ENCODE data around the gene TOMM40.
"Not testable (repeated sequence)": the region's sequence is repeated elsewhere in the genome, so short reads cannot be mapped to it uniquely, and the experiment has no call there.

TOMM40 gene

DNA sequence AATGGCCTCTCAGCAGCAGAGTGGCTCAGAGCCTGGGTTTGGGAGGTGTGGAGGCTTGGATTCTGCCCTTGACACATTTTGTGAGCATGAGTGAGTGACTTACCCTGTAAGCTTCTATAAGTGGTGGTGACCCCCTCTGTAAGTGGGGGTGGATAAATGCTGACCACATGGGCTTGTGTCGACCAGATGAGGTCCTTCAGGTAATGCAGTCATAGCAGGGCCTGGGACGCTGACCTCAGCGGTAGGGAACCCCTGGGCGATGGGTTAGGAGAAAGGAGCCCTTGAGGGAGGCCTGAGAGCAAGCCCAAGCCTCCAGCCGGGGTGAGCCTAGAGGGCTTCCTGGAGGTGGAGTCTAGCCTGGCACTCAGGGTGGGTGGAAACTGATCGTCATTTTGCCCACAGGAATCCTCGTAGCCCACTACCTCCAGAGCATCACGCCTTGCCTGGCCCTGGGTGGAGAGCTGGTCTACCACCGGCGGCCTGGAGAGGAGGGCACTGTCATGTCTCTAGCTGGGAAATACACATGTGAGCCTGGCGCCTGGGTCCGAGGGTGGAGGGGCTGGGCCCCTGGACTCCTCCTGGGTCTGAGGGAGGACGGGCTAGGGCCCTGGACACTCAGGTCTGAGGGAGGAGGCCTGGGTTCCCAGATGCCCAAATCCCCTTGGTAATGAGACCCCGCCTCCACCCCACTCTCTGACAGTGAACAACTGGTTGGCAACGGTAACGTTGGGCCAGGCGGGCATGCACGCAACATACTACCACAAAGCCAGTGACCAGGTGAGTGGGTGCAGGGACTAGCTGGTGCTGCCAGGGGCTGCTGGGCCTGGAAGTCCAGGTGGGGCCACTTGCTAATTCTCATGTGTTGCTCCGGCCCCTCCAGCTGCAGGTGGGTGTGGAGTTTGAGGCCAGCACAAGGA lies 9.5 kb downstream of the TOMM40 start:
- DNase-seq (ENCODE audit: low spot score) = no peak

DNA sequence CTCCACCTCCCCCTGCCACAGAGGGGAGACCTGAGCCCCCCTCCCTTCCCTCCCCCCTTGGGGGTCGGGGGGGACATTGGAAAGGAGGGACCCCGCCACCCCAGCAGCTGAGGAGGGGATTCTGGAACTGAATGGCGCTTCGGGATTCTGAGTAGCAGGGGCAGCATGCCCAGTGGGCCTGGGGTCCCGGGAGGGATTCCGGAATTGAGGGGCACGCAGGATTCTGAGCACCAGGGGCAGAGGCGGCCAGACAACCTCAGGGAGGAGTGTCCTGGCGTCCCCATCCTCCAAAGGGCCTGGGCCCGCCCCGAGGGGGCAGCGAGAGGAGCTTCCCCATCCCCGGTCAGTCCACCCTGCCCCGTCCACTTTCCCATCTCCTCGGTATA lies 12.2 kb downstream of the TOMM40 start:
- DNase-seq (ENCODE audit: low spot score) = no peak

- DNase-seq (ENCODE audit: low spot score) = peak; percentile 75
These were observed 12.8 kb downstream of the TOMM40 start for GRCh38 chr19:44903602-44904425.

- DNase-seq (ENCODE audit: low spot score) = no peak
These were observed 13.5 kb downstream of the TOMM40 start for GRCh38 chr19:44904426-44904994.

- peak; percentile 62 for DNase-seq (ENCODE audit: low spot score)
These were observed 14.5 kb downstream of the TOMM40 start, which contains the start of gene APOE for GRCh38 chr19:44905437-44906160. Gene APOE (plus strand): TSS chr19:44905796. CDS start chr19:44906625, 829 bp downstream.

- DNase-seq (ENCODE audit: low spot score) = no peak
These were observed 16.6 kb downstream of the TOMM40 start for GRCh38 chr19:44907613-44908012.

GRCh38 chr19:44908074-44908835 lies 17.2 kb downstream of the TOMM40 start:
- no peak for DNase-seq (ENCODE audit: low spot score)

- DNase-seq (ENCODE audit: low spot score) = no peak
These were observed 17.8 kb downstream of the TOMM40 start for GRCh38 chr19:44908836-44909261.

GRCh38 chr19:44909775-44910174 lies 18.7 kb downstream of the TOMM40 start:
- no peak for DNase-seq (ENCODE audit: low spot score)

- DNase-seq (ENCODE audit: low spot score) = not testable (repeated sequence)
These were observed 20.8 kb downstream of the TOMM40 start for GRCh38 chr19:44911896-44912295.

GRCh38 chr19:44912854-44913253 lies 21.8 kb downstream of the TOMM40 start:
- DNase-seq (ENCODE audit: low spot score) = no peak

DNA sequence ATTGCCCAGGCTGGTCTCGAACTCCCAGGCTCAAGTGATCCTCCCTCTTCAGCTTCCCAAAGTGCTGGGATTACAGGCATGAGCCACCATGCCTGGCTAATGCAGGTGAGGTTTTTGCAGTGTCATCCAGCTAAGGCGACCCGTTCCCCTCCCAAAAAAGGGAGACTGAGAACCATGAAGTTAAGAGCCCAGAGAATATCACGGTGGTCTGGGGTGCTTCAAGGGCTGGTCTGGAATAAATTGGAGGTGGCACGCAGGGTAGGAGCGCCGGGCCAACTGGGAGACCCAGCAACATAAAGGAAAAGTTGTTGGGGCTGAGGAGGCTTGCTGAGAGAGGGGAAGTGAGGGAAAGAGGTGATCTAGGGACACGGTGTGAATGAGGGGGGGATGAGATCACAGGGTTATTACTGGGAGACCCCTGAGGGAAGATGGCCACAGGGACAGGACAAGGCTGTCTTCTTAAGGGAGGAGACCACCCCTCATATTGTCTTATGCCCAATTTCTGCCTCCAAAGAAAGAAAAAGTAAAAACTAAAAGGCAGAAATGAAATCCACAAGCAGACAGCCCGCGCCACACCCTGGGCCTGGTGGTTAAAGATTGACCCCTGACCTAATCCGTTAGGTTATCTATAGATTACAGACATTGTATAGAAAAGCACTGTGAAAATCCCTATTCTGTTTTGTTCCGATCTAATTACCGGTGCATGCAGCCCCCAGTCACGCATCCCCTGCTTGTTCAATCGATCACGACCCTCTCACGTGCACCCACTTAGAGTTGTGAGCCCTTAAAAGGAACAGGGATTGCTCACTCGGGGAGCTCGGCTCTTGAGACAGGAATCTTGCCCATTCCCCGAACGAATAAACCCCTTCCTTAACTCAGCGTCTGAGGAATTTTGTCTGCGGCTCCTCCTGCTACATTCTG lies 22.7 kb downstream of the TOMM40 start:
- not testable (repeated sequence) for DNase-seq (ENCODE audit: low spot score)

GRCh38 chr19:44914433-44915206 lies 23.6 kb downstream of the TOMM40 start, which contains the start of gene APOC1:
Gene APOC1 (plus strand): TSS chr19:44914608. CDS start chr19:44914892, 284 bp downstream.
- peak; percentile 92 for DNase-seq (ENCODE audit: low spot score)

GRCh38 chr19:44924243-44924725 lies 33.2 kb downstream of the TOMM40 start:
- peak; percentile 58 for DNase-seq (ENCODE audit: low spot score)

GRCh38 chr19:44925114-44925891 lies 34.2 kb downstream of the TOMM40 start:
- DNase-seq (ENCODE audit: low spot score) = peak; percentile 53

DNA sequence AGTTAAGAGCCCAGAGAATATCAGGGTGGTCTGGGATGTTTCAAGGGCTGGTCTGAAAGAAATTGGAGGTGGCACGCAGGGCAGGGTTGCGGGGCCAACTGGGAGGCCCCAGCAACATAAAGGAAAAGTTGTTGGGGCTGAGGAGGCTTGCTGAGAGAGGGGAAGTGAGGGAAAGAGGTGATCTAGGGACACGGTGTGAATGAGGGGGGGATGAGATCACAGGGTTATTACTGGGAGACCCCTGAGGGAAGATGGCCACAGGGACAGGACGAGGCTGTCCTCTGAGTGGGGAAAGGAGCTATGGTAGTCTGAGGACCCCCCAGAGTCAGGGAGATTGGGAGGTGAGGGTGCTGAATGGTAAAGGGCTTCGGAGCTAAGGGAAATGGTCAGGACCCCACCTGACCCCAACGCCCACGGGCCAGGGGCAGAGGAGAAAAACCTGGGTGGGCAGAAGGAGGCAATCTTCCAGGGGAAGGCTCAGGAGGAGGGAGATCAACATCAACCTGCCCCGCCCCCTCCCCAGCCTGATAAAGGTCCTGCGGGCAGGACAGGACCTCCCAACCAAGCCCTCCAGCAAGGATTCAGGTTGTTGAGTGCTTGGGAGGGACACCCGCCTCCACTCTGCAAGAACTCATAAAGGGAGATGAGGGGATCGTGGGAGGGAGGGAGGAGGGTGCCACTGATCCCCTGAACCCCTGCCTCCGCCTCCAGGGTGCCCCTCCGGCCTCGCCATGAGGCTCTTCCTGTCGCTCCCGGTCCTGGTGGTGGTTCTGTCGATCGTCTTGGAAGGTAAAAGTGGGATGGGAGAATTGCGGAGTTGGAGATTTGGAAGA lies 35.4 kb downstream of the TOMM40 start:
- DNase-seq (ENCODE audit: low spot score) = not testable (repeated sequence)

- no peak for DNase-seq (ENCODE audit: low spot score)
These were observed 36.7 kb downstream of the TOMM40 start for GRCh38 chr19:44927746-44928145.
